Liver (tissue), 9 donors: ENCODE measurements around the gene FZD7. TPM values are rescaled to one million over a fixed set of nuclear protein-coding genes. Genes with fewer than 3 reads are reported as not detected.

Source experiments
- DNase-seq: peaks from one replicate; pipeline ENCODE4 v3.0.0-alpha.2; 2017; ENCODE audit warnings: low spot score
- H3K27ac ChIP-seq, 2 donors: one replicate each; pipeline ENCODE4 v1.7.0; 2013; ENCODE audit warnings: inconsistent platforms in 2 of 2, low read length in 2 of 2, control low read depth in 1 of 2, low read depth in 1 of 2, mild to moderate bottlenecking in 1 of 2
- H3K27me3 ChIP-seq, 4 donors: one replicate each; pipeline versions ENCODE4 v1.6.1 to v1.7.0; 2013; ENCODE audit warnings: low read length in 3 of 4, inconsistent platforms in 1 of 4, mild to moderate bottlenecking in 1 of 4, moderate library complexity in 1 of 4; ENCODE audit not compliant: control insufficient read depth in 4 of 4, insufficient read depth in 4 of 4
- H3K36me3 ChIP-seq, 4 donors: one replicate each; pipeline versions ENCODE4 v1.6.1 to v1.7.0; 2013; ENCODE audit warnings: low read length in 3 of 4, mild to moderate bottlenecking in 3 of 4, low read depth in 1 of 4, moderate library complexity in 1 of 4; ENCODE audit not compliant: control insufficient read depth in 4 of 4, insufficient read depth in 3 of 4
- H3K4me1 ChIP-seq, 4 donors: one replicate each; pipeline versions ENCODE4 v1.6.1 to v1.7.0; 2013; ENCODE audit warnings: low read length in 3 of 4, mild to moderate bottlenecking in 3 of 4, moderate library complexity in 1 of 4; ENCODE audit not compliant: control insufficient read depth in 4 of 4, insufficient read depth in 4 of 4
- H3K4me3 ChIP-seq, 3 donors: one replicate each; pipeline versions ENCODE4 v1.6.1 to v1.7.0; 2013; ENCODE audit warnings: low read length in 3 of 3, control low read depth in 1 of 3, low read depth in 1 of 3, mild to moderate bottlenecking in 1 of 3
- H3K9ac ChIP-seq, 2 donors: one replicate each; pipeline ENCODE4 v1.7.0; 2013; ENCODE audit warnings: low read length in 2 of 2, mild to moderate bottlenecking in 2 of 2, moderate library complexity in 2 of 2, control low read depth in 1 of 2, low read depth in 1 of 2
- H3K9me3 ChIP-seq, 4 donors: one replicate each; pipeline versions ENCODE4 v1.6.1 to v1.7.0; 2013; ENCODE audit warnings: low read length in 3 of 4; ENCODE audit not compliant: control insufficient read depth in 4 of 4
- EGR1 ChIP-seq, 2 donors: IDR thresholded peaks; 2 replicates each; pipeline ENCODE4 v1.6.1; 2016 to 2018; ENCODE audit warnings: antibody characterized with exemption in 2 of 2, low read depth in 2 of 2
- FOXA1 ChIP-seq: IDR thresholded peaks from 2 replicates; pipeline ENCODE4 v1.6.1; 2016; ENCODE audit warnings: antibody characterized with exemption
- GABPA ChIP-seq, 2 donors: IDR thresholded peaks in 1 of 2; conservative IDR thresholded peaks in 1 of 2; 2 replicates each; pipeline ENCODE4 v1.6.1; 2016; ENCODE audit warnings: antibody characterized with exemption in 2 of 2, mild to moderate bottlenecking in 1 of 2, moderate library complexity in 1 of 2
- HNF4A ChIP-seq, 2 donors: conservative IDR thresholded peaks; 2 replicates each; pipeline ENCODE4 v1.6.1; 2016; ENCODE audit warnings: antibody characterized with exemption in 2 of 2, mild to moderate bottlenecking in 2 of 2
- HNF4G ChIP-seq: IDR thresholded peaks from 2 replicates; pipeline ENCODE4 v1.6.1; 2016; ENCODE audit warnings: antibody characterized with exemption
- JUND ChIP-seq, 2 donors: IDR thresholded peaks; 2 replicates each; pipeline ENCODE4 v1.6.1; 2016; ENCODE audit warnings: antibody characterized with exemption in 2 of 2
- NR2F2 ChIP-seq: IDR thresholded peaks from 2 replicates; pipeline ENCODE4 v1.6.1; 2016; ENCODE audit warnings: antibody characterized with exemption
- RAD21 ChIP-seq, 2 donors: IDR thresholded peaks; 2 replicates each; pipeline ENCODE4 v1.6.1; 2016; ENCODE audit warnings: antibody characterized with exemption in 2 of 2, mild to moderate bottlenecking in 2 of 2
- RXRA ChIP-seq, 2 donors: IDR thresholded peaks; 2 replicates each; pipeline ENCODE4 v1.6.1; 2017 to 2018; ENCODE audit warnings: antibody characterized with exemption in 2 of 2, mild to moderate bottlenecking in 1 of 2
- SP1 ChIP-seq: IDR thresholded peaks from 2 replicates; pipeline ENCODE4 v1.6.1; 2018; ENCODE audit warnings: antibody characterized with exemption, mild to moderate bottlenecking
- TAF1 ChIP-seq: conservative IDR thresholded peaks from 2 replicates; pipeline ENCODE4 v1.6.1; 2016; ENCODE audit warnings: antibody characterized with exemption, mild to moderate bottlenecking
- YY1 ChIP-seq: IDR thresholded peaks from 2 replicates; pipeline ENCODE4 v1.6.1; 2016; ENCODE audit warnings: antibody characterized with exemption, mild to moderate bottlenecking
- ZBTB33 ChIP-seq: IDR thresholded peaks from 2 replicates; pipeline ENCODE4 v1.6.1; 2016; ENCODE audit warnings: antibody characterized with exemption
- WGBS: extraction: QIAGEN DNeasy Blood & Tissue Kit; methylation state at CpG from one replicate; pipeline ENCODE4 v1.1.7; 2013; 5-methylcytosine and 5-hydroxymethylcytosine counted together
- polyA plus RNA-seq, 2 donors: library from polyadenylated mRNA; stranded (reverse) in 1 of 2; unstranded in 1 of 2; fragments of 200-250 nt in 1 of 2; fragments of >200 nt in 1 of 2; fragmentation: Nextera tagmentation in 1 of 2; extraction: Ambion mirVana in 1 of 2; gene quantifications; one replicate each; pipeline versions ENCODE4 v1.2.1 to v1.2.3, GENCODE V29; 2013 to 2015
- total RNA-seq, 2 donors: library from RNA; depleted of rRNA; stranded (reverse); fragments of >200 nt; gene quantifications; one replicate each; pipeline ENCODE4 v1.2.3, GENCODE V29; 2014
- TF ChIP-seq, protein P1 (sequence below): IDR thresholded peaks from 2 replicates; pipeline ENCODE4 v1.6.1; 2016; ENCODE audit warnings: antibody characterized with exemption
- TF ChIP-seq, protein P2 (sequence below): IDR thresholded peaks from 2 replicates; pipeline ENCODE4 v1.6.1; 2016; ENCODE audit warnings: antibody characterized with exemption, mild to moderate bottlenecking
- TF ChIP-seq, protein P3 (sequence below): fragments of 150-350 bp; IDR thresholded peaks from 2 replicates; pipeline ENCODE4 v1.5.1; 2017; ENCODE audit warnings: improper control_type of control experiment, low read depth, low read length; ENCODE audit not compliant: missing input control
- donor health status: healthy.
- donor health status: healthy.
- donor health status: healthy.
- donor health status: healthy.
- donor health status: healthy.

The FZD7 gene
- total and polyA plus RNA-seq, 4 donors: 0.21 to 1.5 (median 0.92) TPM

DNA sequence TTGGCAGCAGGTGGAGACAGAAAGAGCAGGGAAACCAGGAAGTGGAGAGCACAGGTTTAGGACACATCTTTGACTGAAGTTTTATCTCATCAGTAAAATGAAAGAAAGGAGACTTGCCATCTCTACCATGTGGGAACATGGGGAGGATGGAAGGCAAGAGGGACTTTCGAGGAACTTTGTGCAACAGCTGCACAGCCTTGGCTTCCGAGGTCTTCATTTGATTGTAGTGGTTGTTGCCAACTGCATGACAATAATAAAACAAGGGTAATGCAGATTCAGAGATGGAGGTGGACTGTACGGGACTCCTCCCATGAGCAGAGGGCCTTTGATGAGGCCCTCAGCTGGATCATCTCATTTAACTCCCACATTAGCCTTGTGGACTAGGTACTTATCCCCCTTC is 49.3 kb upstream of the FZD7 start:
- no peak overlapping the region for H3K9ac ChIP-seq
- H3K9me3 ChIP-seq: no peaks in the 10 kb centered on the region
- H3K4me3 ChIP-seq: no peak overlapping the region
- TF ChIP-seq HNF4A (conservative IDR thresholded peaks at IDR 0.05) (no peak), HNF4G (no peak), RXRA (IDR thresholded peaks at IDR 0.05) (no peak), ZBTB33 (no peak), RAD21 (IDR thresholded peaks at IDR 0.05) (no peak), GABPA (IDR thresholded peaks at IDR 0.05 in 1 of 2, conservative IDR thresholded peaks at IDR 0.05 in 1 of 2) (no peak), SP1 (no peak), FOXA1 (no peak), EGR1 (IDR thresholded peaks at IDR 0.05; ENCODE audit: low read depth in 2 of 2) (no peak), JUND (IDR thresholded peaks at IDR 0.05) (no peak), NR2F2 (no peak), TAF1 (no peak), YY1 (no peak)
- TF ChIP-seq, protein P1, sequence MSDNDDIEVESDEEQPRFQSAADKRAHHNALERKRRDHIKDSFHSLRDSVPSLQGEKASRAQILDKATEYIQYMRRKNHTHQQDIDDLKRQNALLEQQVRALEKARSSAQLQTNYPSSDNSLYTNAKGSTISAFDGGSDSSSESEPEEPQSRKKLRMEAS: no peak
- TF ChIP-seq, protein P2, sequence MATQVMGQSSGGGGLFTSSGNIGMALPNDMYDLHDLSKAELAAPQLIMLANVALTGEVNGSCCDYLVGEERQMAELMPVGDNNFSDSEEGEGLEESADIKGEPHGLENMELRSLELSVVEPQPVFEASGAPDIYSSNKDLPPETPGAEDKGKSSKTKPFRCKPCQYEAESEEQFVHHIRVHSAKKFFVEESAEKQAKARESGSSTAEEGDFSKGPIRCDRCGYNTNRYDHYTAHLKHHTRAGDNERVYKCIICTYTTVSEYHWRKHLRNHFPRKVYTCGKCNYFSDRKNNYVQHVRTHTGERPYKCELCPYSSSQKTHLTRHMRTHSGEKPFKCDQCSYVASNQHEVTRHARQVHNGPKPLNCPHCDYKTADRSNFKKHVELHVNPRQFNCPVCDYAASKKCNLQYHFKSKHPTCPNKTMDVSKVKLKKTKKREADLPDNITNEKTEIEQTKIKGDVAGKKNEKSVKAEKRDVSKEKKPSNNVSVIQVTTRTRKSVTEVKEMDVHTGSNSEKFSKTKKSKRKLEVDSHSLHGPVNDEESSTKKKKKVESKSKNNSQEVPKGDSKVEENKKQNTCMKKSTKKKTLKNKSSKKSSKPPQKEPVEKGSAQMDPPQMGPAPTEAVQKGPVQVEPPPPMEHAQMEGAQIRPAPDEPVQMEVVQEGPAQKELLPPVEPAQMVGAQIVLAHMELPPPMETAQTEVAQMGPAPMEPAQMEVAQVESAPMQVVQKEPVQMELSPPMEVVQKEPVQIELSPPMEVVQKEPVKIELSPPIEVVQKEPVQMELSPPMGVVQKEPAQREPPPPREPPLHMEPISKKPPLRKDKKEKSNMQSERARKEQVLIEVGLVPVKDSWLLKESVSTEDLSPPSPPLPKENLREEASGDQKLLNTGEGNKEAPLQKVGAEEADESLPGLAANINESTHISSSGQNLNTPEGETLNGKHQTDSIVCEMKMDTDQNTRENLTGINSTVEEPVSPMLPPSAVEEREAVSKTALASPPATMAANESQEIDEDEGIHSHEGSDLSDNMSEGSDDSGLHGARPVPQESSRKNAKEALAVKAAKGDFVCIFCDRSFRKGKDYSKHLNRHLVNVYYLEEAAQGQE: no peak
- no peaks in the 10 kb centered on the region for H3K27me3 ChIP-seq
- no peaks in the 10 kb centered on the region for H3K36me3 ChIP-seq
- H3K4me1 ChIP-seq: no peaks in the 10 kb centered on the region
- 94% methylated on average over 3 of the region's 3 CpGs for WGBS
- H3K27ac ChIP-seq: no peak overlapping the region
- no peak for DNase-seq

- no peak overlapping the region for H3K4me3 ChIP-seq
- H3K9ac ChIP-seq: no peak overlapping the region
- H3K4me1 ChIP-seq: no peaks in the 10 kb centered on the region
- TF ChIP-seq HNF4A (conservative IDR thresholded peaks at IDR 0.05): no peak
- TF ChIP-seq, protein P3, sequence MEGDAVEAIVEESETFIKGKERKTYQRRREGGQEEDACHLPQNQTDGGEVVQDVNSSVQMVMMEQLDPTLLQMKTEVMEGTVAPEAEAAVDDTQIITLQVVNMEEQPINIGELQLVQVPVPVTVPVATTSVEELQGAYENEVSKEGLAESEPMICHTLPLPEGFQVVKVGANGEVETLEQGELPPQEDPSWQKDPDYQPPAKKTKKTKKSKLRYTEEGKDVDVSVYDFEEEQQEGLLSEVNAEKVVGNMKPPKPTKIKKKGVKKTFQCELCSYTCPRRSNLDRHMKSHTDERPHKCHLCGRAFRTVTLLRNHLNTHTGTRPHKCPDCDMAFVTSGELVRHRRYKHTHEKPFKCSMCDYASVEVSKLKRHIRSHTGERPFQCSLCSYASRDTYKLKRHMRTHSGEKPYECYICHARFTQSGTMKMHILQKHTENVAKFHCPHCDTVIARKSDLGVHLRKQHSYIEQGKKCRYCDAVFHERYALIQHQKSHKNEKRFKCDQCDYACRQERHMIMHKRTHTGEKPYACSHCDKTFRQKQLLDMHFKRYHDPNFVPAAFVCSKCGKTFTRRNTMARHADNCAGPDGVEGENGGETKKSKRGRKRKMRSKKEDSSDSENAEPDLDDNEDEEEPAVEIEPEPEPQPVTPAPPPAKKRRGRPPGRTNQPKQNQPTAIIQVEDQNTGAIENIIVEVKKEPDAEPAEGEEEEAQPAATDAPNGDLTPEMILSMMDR: no peak
- no peak for TF ChIP-seq JUND (IDR thresholded peaks at IDR 0.05)
- TF ChIP-seq, protein P2: no peak
- DNase-seq: no peak
- no peaks in the 10 kb centered on the region for H3K36me3 ChIP-seq
- H3K9me3 ChIP-seq: no peaks in the 10 kb centered on the region
- no peak overlapping the region for H3K27ac ChIP-seq
- H3K27me3 ChIP-seq: no peaks in the 10 kb centered on the region
- WGBS: 87% methylated on average over 12 of the region's 12 CpGs
Observed at GRCh38 chr2:201984800-201985525, 48.7 kb upstream of the FZD7 start.
